OCI-LY7 (cell line): ENCODE measurements around the gene DHCR7. TPM values are rescaled to one million over a fixed set of nuclear protein-coding genes. Genes with fewer than 3 reads are reported as not detected.

Source experiments
- BruUV-seq: library from RNA; stranded (reverse); fragments of 400-500 nt; replicated peaks from 2 replicates; lab custom pipeline; 2021; lab: Mats Ljungman, UMichigan
- CTCF ChIA-PET: fragments of 300-600 bp; sonication (Branson Sonifier 250); formaldehyde crosslinking; loops from one replicate; lab custom pipeline; 2022; ENCODE audit warnings: antibody characterized with exemption; ENCODE audit not compliant: unreplicated experiment; lab: Charles Lee
- POLR2A ChIA-PET: fragments of 300-600 bp; sonication (Branson Sonifier 250); formaldehyde crosslinking; loops from one replicate; lab custom pipeline; 2022; ENCODE audit warnings: antibody characterized with exemption; lab: Charles Lee
- DNase-seq: peaks from one replicate; pipeline ENCODE4 v3.0.0-alpha.2; 2015; ENCODE audit warnings: low spot score
- H2AFZ ChIP-seq: fragments of 200-600 bp; sonication (generic), shearing (Covaris generic); 2 replicates; pipeline ENCODE4 v1.6.1; 2014; ENCODE audit warnings: mild to moderate bottlenecking, antibody characterized with exemption, low read length, moderate library complexity
- H3K27ac ChIP-seq: fragments of 200-600 bp; sonication (generic); 2 replicates; pipeline ENCODE4 v1.5.1; 2014; ENCODE audit warnings: mixed run types, low read depth, mild to moderate bottlenecking, moderate library complexity, low read length, inconsistent platforms; ENCODE audit not compliant: poor library complexity, severe bottlenecking
- H3K36me3 ChIP-seq: fragments of 200-600 bp; sonication (generic); 2 replicates; pipeline ENCODE4 v1.6.1; 2014; ENCODE audit warnings: mild to moderate bottlenecking, antibody characterized with exemption, low read length, moderate library complexity, mixed read lengths; ENCODE audit not compliant: insufficient read depth
- H3K4me1 ChIP-seq: fragments of 200-600 bp; sonication (generic); 2 replicates; pipeline ENCODE4 v1.5.1; 2014; ENCODE audit warnings: mild to moderate bottlenecking, low read length; ENCODE audit not compliant: insufficient read depth, poor library complexity, severe bottlenecking
- H3K4me2 ChIP-seq: fragments of 200-600 bp; sonication (generic); 2 replicates; pipeline ENCODE4 v1.6.1; 2014; ENCODE audit warnings: mild to moderate bottlenecking, low read length
- H3K4me3 ChIP-seq: fragments of 200-600 bp; sonication (generic); 2 replicates; pipeline ENCODE4 v1.5.1; 2014; ENCODE audit warnings: mild to moderate bottlenecking, low read depth, low read length; ENCODE audit not compliant: poor library complexity, severe bottlenecking
- H3K79me2 ChIP-seq: fragments of 200-600 bp; sonication (generic); 2 replicates; pipeline ENCODE4 v1.6.1; 2016; ENCODE audit warnings: low read depth, mild to moderate bottlenecking, low read length, moderate library complexity, mixed read lengths; ENCODE audit not compliant: insufficient read depth
- H3K9me2 ChIP-seq: fragments of 200-600 bp; sonication (generic); 2 replicates; pipeline ENCODE4 v1.6.1; 2016; ENCODE audit warnings: mild to moderate bottlenecking, low read length, mixed read lengths; ENCODE audit not compliant: insufficient read depth
- H3K9me3 ChIP-seq: fragments of 200-600 bp; sonication (generic); 2 replicates; pipeline ENCODE4 v1.6.1; 2014; ENCODE audit warnings: mild to moderate bottlenecking, mixed run types, low read length, mixed read lengths
- H4K20me1 ChIP-seq: fragments of 200-600 bp; sonication (generic); 2 replicates; pipeline ENCODE4 v1.6.1; 2014; ENCODE audit warnings: mild to moderate bottlenecking, antibody characterized with exemption, low read length, moderate library complexity, mixed read lengths; ENCODE audit not compliant: insufficient read depth
- EZH2phosphoT487 ChIP-seq: fragments of 200-600 bp; sonication (generic); IDR thresholded peaks from 2 replicates; pipeline ENCODE4 v1.6.1; 2018; ENCODE audit warnings: low read depth, borderline replicate concordance, mild to moderate bottlenecking, mixed run types, antibody characterized with exemption, low read length, moderate library complexity, mixed read lengths
- intact Hi-C: fragments of 100-400 bp; cut with micrococcal nuclease; formaldehyde crosslinking; loops from one replicate; pipeline ENCODE4 v1.10.0; 2022; ENCODE audit not compliant: unreplicated experiment
- total RNA-seq, 2 experiments: library from RNA; depleted of rRNA in 1 of 2; stranded (reverse); fragments of >200 nt in 1 of 2; shearing (Covaris generic) in 1 of 2; gene quantifications; 2 replicates each; pipeline ENCODE4 v1.2.3, GENCODE V29; 2014 to 2022
- TF ChIP-seq, protein P1 (sequence below): fragments of 200-600 bp; sonication (generic); conservative IDR thresholded peaks from 2 replicates; pipeline ENCODE4 v1.5.1; 2014; ENCODE audit warnings: mild to moderate bottlenecking, antibody characterized with exemption, low read length, moderate library complexity, mixed read lengths

The DHCR7 gene
- total RNA-seq, 2 experiments from 2014 or later: 33.4 to 110 TPM

DNA sequence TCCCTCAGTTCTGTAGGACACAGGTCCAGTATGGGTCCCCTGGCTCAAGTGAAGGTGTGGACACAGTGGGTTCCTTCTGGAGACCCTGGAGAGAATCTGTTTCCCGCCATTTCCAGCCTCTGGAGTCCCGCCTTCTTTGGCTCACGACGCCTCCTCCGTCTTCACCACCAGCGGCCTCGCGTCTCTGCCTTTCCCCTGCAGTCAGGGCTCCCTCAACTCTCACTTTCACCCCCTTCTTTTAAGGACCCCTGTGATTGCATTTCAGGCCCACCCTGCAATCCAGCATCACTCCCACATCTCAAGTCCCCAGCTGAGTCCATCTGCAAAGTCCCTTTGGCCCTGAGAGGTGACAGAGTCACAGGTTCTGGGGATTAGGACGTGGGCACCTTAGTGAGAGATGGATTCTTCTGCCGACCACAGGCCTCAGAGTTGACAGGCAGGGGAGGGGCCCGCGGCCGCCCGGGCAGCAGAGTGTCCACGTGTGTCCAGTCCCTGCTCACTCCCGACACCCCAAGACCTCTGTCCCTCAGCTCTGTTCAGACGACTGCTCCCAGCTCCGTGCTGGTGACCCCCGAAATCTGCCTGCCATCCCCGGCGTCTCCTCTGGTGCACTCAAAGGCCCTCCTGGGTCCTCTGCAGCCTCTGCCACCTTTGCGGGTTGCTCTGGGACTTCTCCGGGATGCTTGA, 42.0 kb upstream of the DHCR7 start:
- POLR2A ChIA-PET: no interaction called here
- Histone ChIP-seq H2AFZ (no peak overlapping the region), H3K79me2 (no peaks in the 10 kb centered on the region), H3K36me3 (peaks cover 13% of the 10 kb centered on the region; the same call in 1 of the 2 replicates), H3K9me2 (no peaks in the 10 kb centered on the region), H3K4me3 (no peak overlapping the region), H4K20me1 (no peaks in the 10 kb centered on the region), H3K4me2 (no peak overlapping the region), H3K27ac (no peak overlapping the region), H3K4me1 (no peaks in the 10 kb centered on the region), H3K9me3 (no peaks in the 10 kb centered on the region)
- no peak for DNase-seq
- BruUV-seq: no TSS peak
- intact Hi-C loops: no loop called here
- TF ChIP-seq EZH2phosphoT487: no peak
- TF ChIP-seq, protein P1, sequence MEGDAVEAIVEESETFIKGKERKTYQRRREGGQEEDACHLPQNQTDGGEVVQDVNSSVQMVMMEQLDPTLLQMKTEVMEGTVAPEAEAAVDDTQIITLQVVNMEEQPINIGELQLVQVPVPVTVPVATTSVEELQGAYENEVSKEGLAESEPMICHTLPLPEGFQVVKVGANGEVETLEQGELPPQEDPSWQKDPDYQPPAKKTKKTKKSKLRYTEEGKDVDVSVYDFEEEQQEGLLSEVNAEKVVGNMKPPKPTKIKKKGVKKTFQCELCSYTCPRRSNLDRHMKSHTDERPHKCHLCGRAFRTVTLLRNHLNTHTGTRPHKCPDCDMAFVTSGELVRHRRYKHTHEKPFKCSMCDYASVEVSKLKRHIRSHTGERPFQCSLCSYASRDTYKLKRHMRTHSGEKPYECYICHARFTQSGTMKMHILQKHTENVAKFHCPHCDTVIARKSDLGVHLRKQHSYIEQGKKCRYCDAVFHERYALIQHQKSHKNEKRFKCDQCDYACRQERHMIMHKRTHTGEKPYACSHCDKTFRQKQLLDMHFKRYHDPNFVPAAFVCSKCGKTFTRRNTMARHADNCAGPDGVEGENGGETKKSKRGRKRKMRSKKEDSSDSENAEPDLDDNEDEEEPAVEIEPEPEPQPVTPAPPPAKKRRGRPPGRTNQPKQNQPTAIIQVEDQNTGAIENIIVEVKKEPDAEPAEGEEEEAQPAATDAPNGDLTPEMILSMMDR: no peak
- CTCF ChIA-PET: no interaction called here

DNA sequence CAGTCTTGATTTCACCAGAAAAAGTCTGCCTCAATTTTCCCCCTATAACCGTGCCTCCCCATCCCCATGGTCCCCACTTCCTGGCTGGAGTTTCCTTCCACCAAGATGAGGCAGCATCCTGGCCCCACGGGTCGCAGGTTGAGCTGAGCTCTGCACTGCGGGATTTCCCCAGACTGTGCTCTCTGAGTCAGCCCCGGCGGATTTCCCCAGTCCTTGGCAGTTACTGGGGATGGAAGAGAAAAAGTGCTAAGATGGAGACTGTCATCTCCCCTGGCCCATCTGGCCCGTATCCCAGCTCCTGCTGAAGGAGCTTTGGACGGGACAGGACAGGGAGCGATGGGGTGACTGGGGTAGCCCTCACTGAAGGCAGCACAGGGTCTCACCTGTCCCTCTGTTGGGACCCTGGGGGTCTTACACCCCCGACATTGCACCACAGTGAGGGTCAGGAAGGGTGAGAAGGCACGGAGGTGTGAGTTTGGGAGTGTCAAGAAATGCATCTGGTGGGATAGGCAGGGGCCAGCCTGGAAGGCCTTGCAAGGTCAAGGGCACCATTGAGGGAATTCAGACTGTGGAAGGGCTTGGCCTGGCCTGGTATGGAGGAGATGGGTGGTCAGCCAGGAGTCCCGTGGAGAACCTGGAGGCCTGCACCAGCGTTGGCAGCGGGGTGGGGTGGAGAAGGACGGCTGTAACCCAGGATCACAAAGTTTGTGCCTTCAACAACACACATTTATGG, 41.3 kb upstream of the DHCR7 start:
- H2AFZ ChIP-seq: no peak overlapping the region
- no peak overlapping the region for H3K27ac ChIP-seq
- TF ChIP-seq, protein P1: no peak
- no peak for TF ChIP-seq EZH2phosphoT487
- H3K4me1 ChIP-seq: no peaks in the 10 kb centered on the region
- peaks cover 10% of the 10 kb centered on the region; the same call in 1 of the 2 replicates for H3K36me3 ChIP-seq
- H3K4me3 ChIP-seq: no peak overlapping the region
- intact Hi-C loops: no loop called here
- no peak for DNase-seq
- no peaks in the 10 kb centered on the region for H4K20me1 ChIP-seq
- no peaks in the 10 kb centered on the region for H3K9me3 ChIP-seq
- no peaks in the 10 kb centered on the region for H3K9me2 ChIP-seq
- no peak overlapping the region for H3K4me2 ChIP-seq
- no TSS peak for BruUV-seq
- CTCF ChIA-PET: no interaction called here
- POLR2A ChIA-PET: no interaction called here
- no peaks in the 10 kb centered on the region for H3K79me2 ChIP-seq
